HepG2 (cell line): ENCODE results near the gene PEX10. TPM values are rescaled to one million over a fixed set of nuclear protein-coding genes. Genes with fewer than 3 reads are reported as not detected.

Source experiments
- ATAC-seq: fragments of 200-7000 bp; cut with Tn5 transposase; 3 replicates; pipeline ENCODE4 v1.9.1; 2020; ENCODE audit warnings: mild to moderate bottlenecking, moderate library complexity
- BruUV-seq: library from RNA; stranded (reverse); fragments of 400-500 nt; replicated peaks from 2 replicates; lab custom pipeline; 2021; lab: Mats Ljungman, UMichigan
- CTCF ChIA-PET: fragments of 300-600 bp; formaldehyde crosslinking; extraction: SDS; loops from one replicate; lab custom pipeline; 2021; ENCODE audit warnings: low total read pairs, inconsistent platforms, low intra/inter-chr PET ratio; lab: Yijun Ruan, JAX
- POLR2A ChIA-PET: fragments of 350-600 bp; sonication (Branson Sonifier 250); formaldehyde crosslinking; loops from one replicate; lab custom pipeline; 2020; ENCODE audit warnings: antibody characterized with exemption, inconsistent platforms; lab: Yijun Ruan, JAX
- DNase-seq: peaks from one replicate; pipeline ENCODE4 v3.0.0-alpha.2; 2015; ENCODE audit warnings: low spot score
- FAIRE-seq: peaks from 3 replicates; lab custom pipeline; 2011; peaks lifted over from hg19 to GRCh38; lab: Jason Lieb, UNC
- H2AFZ ChIP-seq: one replicate; pipeline ENCODE4 v1.6.1; 2011; ENCODE audit warnings: low read length, inconsistent platforms
- H3K27ac ChIP-seq: fragments of 300-600 bp; 3 replicates; pipeline ENCODE4 v1.8.0; 2011; ENCODE audit warnings: mixed run types, mild to moderate bottlenecking, mixed read lengths, low read length, inconsistent platforms; ENCODE audit not compliant: insufficient read depth; ENCODE audit errors: extremely low read length
- H3K27me3 ChIP-seq, 2 experiments: fragments of 200-600 bp in 1 of 2; 2 replicates in 1 of 2; 3 replicates in 1 of 2; pipeline versions ENCODE4 v1.6.0 to v1.8.0; 2011; ENCODE audit warnings: low read length in 2 of 2, mild to moderate bottlenecking in 2 of 2, moderate library complexity in 2 of 2, inconsistent platforms in 1 of 2; ENCODE audit not compliant: insufficient read depth in 2 of 2, control insufficient read depth in 1 of 2
- H3K36me3 ChIP-seq, 2 experiments: fragments of 200-600 bp in 1 of 2; replicated peaks in 1 of 2; 2 replicates in 1 of 2; 3 replicates in 1 of 2; pipeline versions ENCODE4 v1.5.1 to v1.8.0; 2011; ENCODE audit warnings: low read length in 2 of 2, inconsistent platforms in 1 of 2; ENCODE audit not compliant: insufficient read depth in 2 of 2, control insufficient read depth in 1 of 2
- H3K4me1 ChIP-seq: 2 replicates; pipeline ENCODE4 v1.5.1; 2012; ENCODE audit warnings: low read length, inconsistent platforms; ENCODE audit not compliant: insufficient read depth
- H3K4me2 ChIP-seq: 2 replicates; pipeline ENCODE4 v1.6.0; 2011; ENCODE audit warnings: low read depth, low read length, inconsistent platforms
- H3K4me3 ChIP-seq, 3 experiments: fragments of 200-600 bp in 1 of 3; sonication (generic), shearing (Covaris generic) in 1 of 3; replicated peaks in 1 of 3; 2 replicates each; pipeline ENCODE4 v1.5.1; 2011 to 2016; ENCODE audit warnings: low read length in 3 of 3, inconsistent platforms in 2 of 3, low read depth in 2 of 3, mild to moderate bottlenecking in 2 of 3, control low read depth in 1 of 3, mixed read lengths in 1 of 3; ENCODE audit not compliant: insufficient read depth in 1 of 3
- H3K79me2 ChIP-seq: one replicate; pipeline ENCODE4 v1.6.1; 2011; ENCODE audit warnings: low read length, inconsistent platforms; ENCODE audit not compliant: insufficient read depth
- H3K9ac ChIP-seq: 2 replicates; pipeline ENCODE4 v1.6.0; 2011; ENCODE audit warnings: mild to moderate bottlenecking, low read depth, low read length, inconsistent platforms; ENCODE audit not compliant: insufficient read depth
- H3K9me3 ChIP-seq: 2 replicates; pipeline ENCODE4 v1.5.1; 2012; ENCODE audit warnings: mild to moderate bottlenecking, low read length
- H4K20me1 ChIP-seq: 2 replicates; pipeline ENCODE4 v1.6.0; 2011; ENCODE audit warnings: inconsistent platforms, mild to moderate bottlenecking, low read length, moderate library complexity; ENCODE audit not compliant: insufficient read depth
- ATF7 ChIP-seq, 2 experiments: fragments of 450-650 bp in 1 of 2; sonication (generic) in 1 of 2; formaldehyde crosslinking in 1 of 2; IDR thresholded peaks; 2 replicates each; pipeline versions ENCODE4 v1.4.0 to v1.6.1; 2016 to 2020; ENCODE audit warnings: antibody characterized with exemption in 1 of 2, mild to moderate bottlenecking in 1 of 2, missing genetic modification reagents in 1 of 2
- CREB1 ChIP-seq, 2 experiments: fragments of 450-650 bp in 1 of 2; IDR thresholded peaks; 2 replicates each; pipeline ENCODE4 v1.6.1; 2016 to 2017; ENCODE audit warnings: control low read depth in 1 of 2, mild to moderate bottlenecking in 1 of 2, missing compliant biosample characterization in 1 of 2, missing genetic modification characterization in 1 of 2
- HNRNPL ChIP-seq: fragments of 200-400 bp; formaldehyde crosslinking; IDR thresholded peaks from 2 replicates; pipeline ENCODE4 v1.6.1; 2017; ENCODE audit warnings: mild to moderate bottlenecking, low read depth, low read length
- NCOA5 ChIP-seq: sonication (generic); formaldehyde crosslinking; IDR thresholded peaks from 2 replicates; pipeline ENCODE4 v1.4.0; 2020; ENCODE audit warnings: missing genetic modification reagents
- U2AF2 ChIP-seq: fragments of 200-400 bp; formaldehyde crosslinking; IDR thresholded peaks from 2 replicates; pipeline ENCODE4 v1.6.1; 2017; ENCODE audit warnings: low read depth, mild to moderate bottlenecking, low read length
- WGBS: methylation state at CpG from one replicate; pipeline ENCODE4 v1.1.6; 2017; ENCODE audit warnings: low lambda C conversion rate; 5-methylcytosine and 5-hydroxymethylcytosine counted together
- in situ Hi-C: cut with HindIII; loops from 2 replicates; pipeline ENCODE4 v1.10.0; 2017; ENCODE audit warnings: low pct_unique_long_range_greater_than_20kb; ENCODE audit not compliant: extremely low pct_ligation_motif_present
- intact Hi-C: fragments of 100-400 bp; cut with micrococcal nuclease; formaldehyde crosslinking; loops from one replicate; pipeline ENCODE4 v1.10.0; 2022; ENCODE audit not compliant: unreplicated experiment
- polyA plus RNA-seq, 8 experiments: library from polyadenylated mRNA; depleted of rRNA in 3 of 8; stranded (reverse) in 7 of 8; unstranded in 1 of 8; fragments of >200 nt; fragmentation: Illumina TruSeq in 4 of 8; extraction: Trizol in 4 of 8; gene quantifications; 2 replicates each; pipeline versions ENCODE4 v1.2.1 to v1.2.3, GENCODE V29; 2011 to 2016; ENCODE audit warnings: low read depth in 4 of 8, missing spikeins in 1 of 8, mixed read lengths in 1 of 8; ENCODE audit not compliant: insufficient read depth in 1 of 8
- total RNA-seq, 5 experiments: library from RNA; depleted of rRNA; stranded (reverse); fragments of >200 nt; fragmentation: Illumina TruSeq; extraction: Trizol; gene quantifications; 2 replicates each; pipeline ENCODE4 v1.2.3, GENCODE V29; 2016; ENCODE audit warnings: low read depth in 1 of 5

Gene PEX10
- total and polyA plus RNA-seq, 2 of the 13 experiments (the other 11 are each of a cell fraction or from before 2014, with no cell fraction given) = 16.1 to 39.6 TPM

GRCh38 chr1:2375923-2376260 lies 36.5 kb downstream of the PEX10 start:
- in situ Hi-C loops = no loop called here

GRCh38 chr1:2375246-2375922 lies 37.0 kb downstream of the PEX10 start:
- Histone ChIP-seq H3K79me2 (no peaks in the 10 kb centered on the region), H3K4me3 (no peak overlapping the region), H2AFZ (no peak overlapping the region), H3K9ac (no peak overlapping the region), H3K4me1 (peaks cover 5% of the 10 kb centered on the region; the same call in 1 of the 2 replicates), H3K36me3 (no peaks in the 10 kb centered on the region), H3K4me2 (no peak overlapping the region), H4K20me1 (no peaks in the 10 kb centered on the region), H3K27ac (no peak overlapping the region), H3K27me3 (no peaks in the 10 kb centered on the region), H3K9me3 (no peaks in the 10 kb centered on the region)
- no peak for FAIRE-seq
- TF ChIP-seq U2AF2 (no peak), ATF7 (IDR thresholded peaks at IDR 0.05) (peak; percentile 36; the same call in 1 of the 2 replicates), ATF7 (CRISPR knock-in tag; IDR thresholded peaks at IDR 0.05) (no peak), CREB1 (IDR thresholded peaks at IDR 0.05) (peak; percentile 66), CREB1 (CRISPR knock-in tag; IDR thresholded peaks at IDR 0.05) (no peak)
- no peak for DNase-seq
- in situ Hi-C loops = no loop called here
- ChIA-PET CTCF (no interaction called here), POLR2A (interaction anchor here (0.7 kb wide), 1 partner anchor 155 kb away, joined by 3 read pairs; no protein-coding TSS in a partner anchor)
- intact Hi-C loops = no loop called here
- WGBS = 59% methylated on average over 13 of the region's 23 CpGs
- BruUV-seq = no TSS peak
- no peak for ATAC-seq

More at GRCh38 chr1:2375923-2376260, 36.5 kb downstream of the PEX10 start:
- Histone ChIP-seq H3K4me3 (no peak overlapping the region), H3K36me3 (no peaks in the 10 kb centered on the region), H3K9ac (no peak overlapping the region), H4K20me1 (no peaks in the 10 kb centered on the region), H3K79me2 (no peaks in the 10 kb centered on the region), H3K27ac (no peak overlapping the region), H3K9me3 (no peaks in the 10 kb centered on the region), H3K27me3 (no peaks in the 10 kb centered on the region), H3K4me2 (no peak overlapping the region), H2AFZ (no peak overlapping the region), H3K4me1 (peaks cover 5% of the 10 kb centered on the region; the same call in 1 of the 2 replicates)
- ATAC-seq (no peak), FAIRE-seq (no peak), DNase-seq (no peak)
- POLR2A ChIA-PET = interaction anchor here (0.7 kb wide), 1 partner anchor 156 kb away, joined by 3 read pairs; no protein-coding TSS in a partner anchor
- CTCF ChIA-PET = no interaction called here
- 72% methylated on average over 6 of the region's 7 CpGs for WGBS
- intact Hi-C loops = no loop called here
- TF ChIP-seq HNRNPL = 0 out of 2 replicates have a peak, but pooled peaks have one; percentile 38
- TF ChIP-seq NCOA5 (CRISPR knock-in tag) = no peak
- BruUV-seq = no TSS peak
